ENCODE data around the gene MTO1.

Gene MTO1

DNA sequence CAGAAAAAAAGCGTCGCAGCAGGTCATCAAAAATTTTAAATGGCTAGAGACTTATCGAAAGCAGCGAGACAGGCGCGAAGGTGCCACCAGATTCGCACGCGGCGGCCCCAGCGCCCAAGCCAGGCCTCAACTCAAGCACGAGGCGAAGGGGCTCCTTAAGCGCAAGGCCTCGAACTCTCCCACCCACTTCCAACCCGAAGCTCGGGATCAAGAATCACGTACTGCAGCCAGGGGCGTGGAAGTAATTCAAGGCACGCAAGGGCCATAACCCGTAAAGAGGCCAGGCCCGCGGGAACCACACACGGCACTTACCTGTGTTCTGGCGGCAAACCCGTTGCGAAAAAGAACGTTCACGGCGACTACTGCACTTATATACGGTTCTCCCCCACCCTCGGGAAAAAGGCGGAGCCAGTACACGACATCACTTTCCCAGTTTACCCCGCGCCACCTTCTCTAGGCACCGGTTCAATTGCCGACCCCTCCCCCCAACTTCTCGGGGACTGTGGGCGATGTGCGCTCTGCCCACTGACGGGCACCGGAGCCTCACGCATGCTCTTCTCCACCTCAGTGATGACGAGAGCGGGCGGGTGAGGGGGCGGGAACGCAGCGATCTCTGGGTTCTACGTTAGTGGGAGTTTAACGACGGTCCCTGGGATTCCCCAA lies 59.3 kb downstream of the MTO1 start, which contains the start of gene EEF1A1:
EEF1A1 (minus strand) TSS at position 345 of the 663 bp plus-strand sequence. CDS start 1,006 bp downstream, outside the sequence.
- no peaks in the 10 kb centered on the region for H3K9me3 ChIP-seq
- intact Hi-C loops (cut with DNase I; ENCODE audit: low total_unique reads) = loop anchor here (2.0 kb wide), 1 partner anchor 60 kb away; no protein-coding TSS in a partner anchor
- DNase-seq = peak; percentile 99 to 100
- peak within 1 kb of the TSS; percentile 82 to 88 for H3K4me3 ChIP-seq
- H3K4me1 ChIP-seq = peaks cover 0 to 62% (median 35%) of the 10 kb centered on the region in 4 donors
- no peaks in the 10 kb centered on the region for H3K27me3 ChIP-seq
- peak within 1 kb of the TSS; percentile 97 to 99 for H3K27ac ChIP-seq
- H3K36me3 ChIP-seq = peaks cover 35 to 38% (median 36%) of the 10 kb centered on the region in 3 donors
- TF ChIP-seq, protein P1, sequence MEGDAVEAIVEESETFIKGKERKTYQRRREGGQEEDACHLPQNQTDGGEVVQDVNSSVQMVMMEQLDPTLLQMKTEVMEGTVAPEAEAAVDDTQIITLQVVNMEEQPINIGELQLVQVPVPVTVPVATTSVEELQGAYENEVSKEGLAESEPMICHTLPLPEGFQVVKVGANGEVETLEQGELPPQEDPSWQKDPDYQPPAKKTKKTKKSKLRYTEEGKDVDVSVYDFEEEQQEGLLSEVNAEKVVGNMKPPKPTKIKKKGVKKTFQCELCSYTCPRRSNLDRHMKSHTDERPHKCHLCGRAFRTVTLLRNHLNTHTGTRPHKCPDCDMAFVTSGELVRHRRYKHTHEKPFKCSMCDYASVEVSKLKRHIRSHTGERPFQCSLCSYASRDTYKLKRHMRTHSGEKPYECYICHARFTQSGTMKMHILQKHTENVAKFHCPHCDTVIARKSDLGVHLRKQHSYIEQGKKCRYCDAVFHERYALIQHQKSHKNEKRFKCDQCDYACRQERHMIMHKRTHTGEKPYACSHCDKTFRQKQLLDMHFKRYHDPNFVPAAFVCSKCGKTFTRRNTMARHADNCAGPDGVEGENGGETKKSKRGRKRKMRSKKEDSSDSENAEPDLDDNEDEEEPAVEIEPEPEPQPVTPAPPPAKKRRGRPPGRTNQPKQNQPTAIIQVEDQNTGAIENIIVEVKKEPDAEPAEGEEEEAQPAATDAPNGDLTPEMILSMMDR (IDR thresholded peaks at IDR 0.05) = no peak

DNA sequence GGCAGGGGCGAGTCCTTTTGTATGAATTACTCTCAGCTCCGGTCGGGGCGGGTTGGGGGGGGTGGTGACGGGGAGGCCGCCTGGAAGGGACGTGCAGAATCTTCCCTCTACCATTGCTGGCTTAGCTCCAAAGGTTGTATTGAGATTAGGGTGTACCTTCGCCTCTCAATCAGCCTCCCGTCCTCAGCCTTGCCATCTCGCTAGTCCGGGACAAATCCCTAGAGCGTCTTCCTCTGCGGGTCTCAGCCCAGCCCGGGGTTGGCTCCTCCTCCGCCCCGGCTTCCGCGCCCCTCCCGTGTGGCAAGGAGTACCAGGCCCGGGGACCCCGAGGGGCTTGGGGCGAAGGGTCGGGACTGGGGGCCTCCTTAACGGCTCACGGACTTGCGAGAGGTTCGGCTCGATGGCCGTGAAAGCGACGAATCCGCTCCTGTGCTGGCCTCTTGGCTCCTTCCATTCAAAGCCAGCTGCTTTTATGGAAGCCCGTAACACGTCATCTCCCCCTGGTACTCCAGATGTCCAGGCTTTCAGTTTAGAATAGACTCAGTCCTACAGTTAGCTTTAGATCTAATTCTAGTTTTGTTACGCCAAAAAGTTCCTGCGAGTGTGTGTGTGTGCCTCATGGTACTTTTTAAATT lies 59.9 kb downstream of the MTO1 start:
- DNase-seq = peak; percentile 74 to 89
- H3K9me3 ChIP-seq = no peaks in the 10 kb centered on the region
- TF ChIP-seq, protein P1 (IDR thresholded peaks at IDR 0.05) = no peak
- H3K36me3 ChIP-seq = peaks cover 28 to 31% (median 30%) of the 10 kb centered on the region in 3 donors
- intact Hi-C loops (cut with DNase I; ENCODE audit: low total_unique reads) = loop anchor here (2.0 kb wide), 1 partner anchor 59 kb away; no protein-coding TSS in a partner anchor
- no peaks in the 10 kb centered on the region for H3K27me3 ChIP-seq
- H3K4me3 ChIP-seq = peak overlapping the region; percentile 82 to 88
- peak overlapping the region; percentile 97 to 99 for H3K27ac ChIP-seq
- peaks cover 0 to 56% (median 29%) of the 10 kb centered on the region in 4 donors for H3K4me1 ChIP-seq

DNA sequence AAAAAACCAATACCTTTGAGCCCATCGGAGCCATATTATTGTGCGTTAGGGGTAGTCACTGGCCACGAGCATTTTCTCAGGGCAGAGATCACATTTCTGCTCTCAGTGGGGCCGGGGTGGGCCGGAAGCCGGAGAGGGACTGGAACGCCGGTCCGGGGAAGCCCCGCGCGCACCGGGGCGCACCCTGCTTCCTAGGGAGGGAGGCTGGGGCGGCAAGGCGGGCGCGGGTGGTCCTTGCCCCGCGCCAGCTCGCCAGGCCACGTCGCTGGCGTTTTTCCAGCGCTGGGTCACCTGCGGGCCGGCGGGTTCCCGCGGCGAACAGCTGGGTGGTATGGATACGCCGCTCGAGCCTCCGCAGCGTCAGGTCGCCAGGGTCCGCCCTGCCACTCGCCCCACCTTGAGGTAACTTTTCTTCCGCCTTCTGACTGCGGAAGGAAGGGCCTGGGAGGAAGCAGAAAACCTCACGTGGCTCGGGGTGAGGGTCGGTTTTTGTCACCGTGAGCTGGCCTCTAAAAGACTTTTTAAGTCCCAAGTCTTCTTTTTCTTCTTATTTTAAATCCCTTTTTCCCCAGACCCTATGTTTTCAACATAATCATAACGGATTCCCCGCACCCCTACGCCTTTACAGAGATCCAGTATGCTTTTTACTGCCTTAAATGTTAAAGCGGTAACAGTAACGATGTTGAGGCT lies 62.0 kb downstream of the MTO1 start:
- H3K27me3 ChIP-seq = no peaks in the 10 kb centered on the region
- intact Hi-C loops (cut with DNase I; ENCODE audit: low total_unique reads) = no loop called here
- peaks cover 11 to 13% (median 12%) of the 10 kb centered on the region in 3 donors for H3K36me3 ChIP-seq
- peak overlapping the region; percentile 64 to 75 for H3K4me3 ChIP-seq
- peak overlapping the region; percentile 78 to 99 for H3K27ac ChIP-seq
- DNase-seq = peak; percentile 47 to 73
- no peaks in the 10 kb centered on the region for H3K9me3 ChIP-seq
- TF ChIP-seq, protein P1 (IDR thresholded peaks at IDR 0.05) = no peak
- H3K4me1 ChIP-seq = peaks cover 0 to 37% (median 18%) of the 10 kb centered on the region in 4 donors

DNA sequence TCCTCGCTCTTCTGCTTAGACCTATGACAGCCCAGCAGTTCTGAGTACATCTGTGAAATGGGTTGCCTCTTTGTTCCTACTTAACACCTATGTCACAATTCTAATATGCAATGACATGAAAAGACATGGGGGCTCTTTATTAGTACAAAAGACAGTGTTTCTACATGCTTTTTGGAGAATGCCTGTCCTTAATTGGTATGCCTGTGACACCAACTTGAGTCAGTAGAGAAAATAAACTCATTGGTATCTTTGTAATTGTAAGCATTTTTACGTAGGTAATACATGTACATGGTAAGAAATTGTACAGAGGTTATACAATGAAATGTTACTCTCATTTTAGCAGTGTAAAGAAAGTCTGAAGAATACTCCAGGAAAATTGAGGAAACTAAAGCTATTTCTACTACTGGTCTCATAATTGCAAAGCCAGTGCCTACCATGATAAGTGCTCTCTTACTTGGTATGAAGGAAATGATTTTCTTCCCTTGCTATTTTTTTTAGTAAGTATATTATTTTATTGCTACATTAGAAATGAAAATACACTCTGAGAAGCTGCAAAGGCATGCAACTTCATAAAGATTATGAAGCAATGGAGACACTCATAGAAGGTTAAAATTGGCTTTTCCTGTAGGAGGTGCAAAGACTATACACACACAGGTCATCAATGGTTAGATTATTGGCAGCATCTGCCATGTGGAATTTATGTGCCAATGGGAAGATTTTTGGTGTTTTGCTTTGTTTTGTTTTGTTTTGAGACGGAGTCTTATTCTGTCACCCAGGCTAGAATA lies 64.2 kb downstream of the MTO1 start:
- TF ChIP-seq, protein P1 (IDR thresholded peaks at IDR 0.05) = no peak
- intact Hi-C loops (cut with DNase I; ENCODE audit: low total_unique reads) = no loop called here
- Histone ChIP-seq H3K36me3 (no peaks in the 10 kb centered on the region), H3K27ac (no peak overlapping the region), H3K4me3 (no peak overlapping the region), H3K9me3 (no peaks in the 10 kb centered on the region), H3K4me1 (peaks cover 0 to 23% (median 10%) of the 10 kb centered on the region in 4 donors), H3K27me3 (no peaks in the 10 kb centered on the region)
- DNase-seq = no peak

DNA sequence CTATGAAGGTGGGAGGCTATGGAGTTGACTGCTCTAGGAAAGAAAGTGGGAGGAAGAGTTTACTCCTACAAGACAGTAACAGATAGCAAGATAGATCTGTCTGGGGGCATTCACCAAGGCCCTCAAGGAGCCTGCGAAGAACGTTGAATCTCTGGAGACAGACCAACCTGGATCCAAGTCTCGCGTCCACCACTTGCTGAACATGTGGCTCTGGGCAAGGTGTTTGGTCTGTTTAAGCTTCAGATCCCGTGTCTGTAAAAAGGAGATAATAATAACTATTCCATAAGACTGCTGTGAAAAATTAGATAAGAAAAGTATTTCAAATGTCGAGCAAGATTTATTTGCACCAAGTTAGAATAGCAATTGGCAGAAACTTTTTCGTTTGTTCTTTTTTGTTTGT lies 67.4 kb downstream of the MTO1 start:
- no peak for DNase-seq
- no peaks in the 10 kb centered on the region for H3K36me3 ChIP-seq
- no peaks in the 10 kb centered on the region for H3K9me3 ChIP-seq
- TF ChIP-seq, protein P1 (IDR thresholded peaks at IDR 0.05) = no peak
- H3K4me1 ChIP-seq = peaks cover 0 to 5% (median 1%) of the 10 kb centered on the region in 4 donors
- no peak overlapping the region for H3K4me3 ChIP-seq
- intact Hi-C loops (cut with DNase I; ENCODE audit: low total_unique reads) = no loop called here
- H3K27ac ChIP-seq = no peak overlapping the region
- no peaks in the 10 kb centered on the region for H3K27me3 ChIP-seq
